Measurements from ENCODE around the gene PKP3.
"Not testable (repeated sequence)": the region's sequence is repeated elsewhere in the genome, so short reads cannot be mapped to it uniquely, and the experiment has no call there.

The PKP3 gene, protein sequence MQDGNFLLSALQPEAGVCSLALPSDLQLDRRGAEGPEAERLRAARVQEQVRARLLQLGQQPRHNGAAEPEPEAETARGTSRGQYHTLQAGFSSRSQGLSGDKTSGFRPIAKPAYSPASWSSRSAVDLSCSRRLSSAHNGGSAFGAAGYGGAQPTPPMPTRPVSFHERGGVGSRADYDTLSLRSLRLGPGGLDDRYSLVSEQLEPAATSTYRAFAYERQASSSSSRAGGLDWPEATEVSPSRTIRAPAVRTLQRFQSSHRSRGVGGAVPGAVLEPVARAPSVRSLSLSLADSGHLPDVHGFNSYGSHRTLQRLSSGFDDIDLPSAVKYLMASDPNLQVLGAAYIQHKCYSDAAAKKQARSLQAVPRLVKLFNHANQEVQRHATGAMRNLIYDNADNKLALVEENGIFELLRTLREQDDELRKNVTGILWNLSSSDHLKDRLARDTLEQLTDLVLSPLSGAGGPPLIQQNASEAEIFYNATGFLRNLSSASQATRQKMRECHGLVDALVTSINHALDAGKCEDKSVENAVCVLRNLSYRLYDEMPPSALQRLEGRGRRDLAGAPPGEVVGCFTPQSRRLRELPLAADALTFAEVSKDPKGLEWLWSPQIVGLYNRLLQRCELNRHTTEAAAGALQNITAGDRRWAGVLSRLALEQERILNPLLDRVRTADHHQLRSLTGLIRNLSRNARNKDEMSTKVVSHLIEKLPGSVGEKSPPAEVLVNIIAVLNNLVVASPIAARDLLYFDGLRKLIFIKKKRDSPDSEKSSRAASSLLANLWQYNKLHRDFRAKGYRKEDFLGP

DNA sequence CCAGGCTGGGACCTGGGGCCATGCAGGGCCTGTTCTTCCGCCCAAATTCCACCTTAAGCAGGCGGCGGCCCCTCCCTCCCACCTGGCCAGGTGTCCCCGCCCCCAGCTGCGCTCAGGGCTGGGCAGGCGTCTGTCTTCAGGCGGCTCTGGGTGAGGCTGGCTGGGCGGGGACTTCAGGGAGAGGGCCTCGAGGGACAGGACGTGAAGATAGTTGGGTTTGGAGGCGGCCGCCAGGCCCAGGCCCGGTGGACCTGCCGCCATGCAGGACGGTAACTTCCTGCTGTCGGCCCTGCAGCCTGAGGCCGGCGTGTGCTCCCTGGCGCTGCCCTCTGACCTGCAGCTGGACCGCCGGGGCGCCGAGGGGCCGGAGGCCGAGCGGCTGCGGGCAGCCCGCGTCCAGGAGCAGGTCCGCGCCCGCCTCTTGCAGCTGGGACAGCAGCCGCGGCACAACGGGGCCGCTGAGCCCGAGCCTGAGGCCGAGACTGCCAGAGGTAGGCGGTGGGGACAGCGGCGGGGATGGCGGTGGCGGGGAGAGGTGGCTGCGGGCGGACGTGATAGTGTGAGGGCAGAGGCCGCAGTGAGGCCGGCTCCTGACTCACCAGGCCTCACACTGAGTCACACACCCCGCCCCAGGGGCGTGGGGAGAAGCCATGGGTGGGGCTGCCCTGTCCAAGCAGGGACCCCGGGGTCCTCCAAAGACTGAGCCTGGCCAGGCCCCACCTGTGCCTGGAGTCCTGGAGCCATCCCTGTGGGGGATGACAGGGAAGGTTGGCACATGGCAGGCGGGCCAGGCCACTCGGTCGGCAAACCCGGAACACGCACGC, at the start of gene PKP3:
Gene PKP3, plus strand, starts transcription at position 176 of the 824 bp plus-strand sequence. Its CDS starts 84 bp downstream, at position 260.
- no peak within 1 kb of the TSS for H3K4me3 Mint-ChIP-seq
- H3K27ac Mint-ChIP-seq: no peak within 1 kb of the TSS
- no peaks in the 10 kb centered on the region for H3K36me3 Mint-ChIP-seq
- peaks cover 2% of the 10 kb centered on the region for H3K9me3 Mint-ChIP-seq
- ATAC-seq: no peak
- peaks cover 10% of the 10 kb centered on the region for H3K4me1 Mint-ChIP-seq
- H3K27me3 Mint-ChIP-seq: peaks cover 11% of the 10 kb centered on the region

DNA sequence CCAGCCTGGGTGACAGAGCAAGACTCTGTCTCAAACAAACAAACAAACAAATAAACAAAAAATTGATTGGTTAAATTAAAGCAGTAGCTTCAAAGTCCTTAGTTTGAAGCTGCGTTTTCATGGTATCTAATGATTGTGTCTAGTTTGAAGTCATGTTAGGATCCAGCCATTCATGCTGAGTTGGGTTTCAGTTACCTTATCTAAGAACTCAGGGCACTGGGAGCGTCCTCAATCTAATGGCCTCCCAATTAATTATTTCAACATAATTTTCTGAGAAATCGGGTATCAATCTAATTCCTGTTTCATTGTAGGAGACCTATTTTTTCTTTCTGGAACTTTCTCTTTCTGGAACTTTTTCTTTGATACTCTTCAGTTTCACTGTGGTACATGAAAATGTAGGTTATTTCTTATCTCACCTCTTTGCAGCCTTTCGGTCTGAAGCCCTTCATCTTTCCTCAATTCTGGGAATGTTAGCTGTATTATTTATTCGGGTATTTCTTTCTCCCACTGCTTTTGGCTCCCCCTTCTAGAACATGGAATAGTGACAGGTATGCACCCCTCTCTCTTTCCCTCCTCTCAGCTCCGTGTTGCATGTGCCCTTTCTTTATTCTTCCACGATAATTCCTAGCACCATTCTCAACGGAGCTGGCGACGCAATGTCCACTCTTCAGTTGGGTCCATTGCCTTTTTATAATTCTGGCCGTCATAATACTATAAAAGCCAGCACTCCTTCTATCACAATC, 49.0 kb upstream of the PKP3 start:
- no peaks in the 10 kb centered on the region for H3K27me3 Mint-ChIP-seq
- H3K4me1 Mint-ChIP-seq: peaks cover 28% of the 10 kb centered on the region
- H3K4me3 Mint-ChIP-seq: no peak overlapping the region
- no peak for ATAC-seq
- no peaks in the 10 kb centered on the region for H3K36me3 Mint-ChIP-seq
- H3K27ac Mint-ChIP-seq: no peak overlapping the region
- H3K9me3 Mint-ChIP-seq: peaks cover 8% of the 10 kb centered on the region

DNA sequence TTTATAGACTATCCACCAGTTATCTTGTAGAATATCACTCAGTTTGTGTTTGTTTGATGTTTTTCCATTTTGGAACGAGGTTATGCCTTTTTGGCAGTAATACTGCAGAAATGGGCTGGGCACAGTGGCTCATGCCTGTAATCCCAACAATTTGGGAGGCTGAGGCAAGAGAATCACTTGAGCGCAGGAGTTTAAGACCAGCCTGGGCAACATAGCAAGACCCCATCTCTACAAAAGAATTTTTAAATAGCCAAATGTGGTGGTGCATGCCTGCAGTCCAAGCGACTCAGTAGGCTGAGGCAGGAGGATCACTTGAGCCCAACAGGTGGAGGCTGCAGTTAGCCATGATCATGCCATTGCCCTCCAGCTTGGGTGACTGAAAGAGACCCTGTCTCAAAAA, 47.5 kb upstream of the PKP3 start:
- Mint-ChIP-seq H3K4me3 (no peak overlapping the region), H3K4me1 (peaks cover 30% of the 10 kb centered on the region), H3K36me3 (no peaks in the 10 kb centered on the region), H3K27ac (no peak overlapping the region), H3K27me3 (no peaks in the 10 kb centered on the region), H3K9me3 (peaks cover 2% of the 10 kb centered on the region)
- ATAC-seq: no peak

DNA sequence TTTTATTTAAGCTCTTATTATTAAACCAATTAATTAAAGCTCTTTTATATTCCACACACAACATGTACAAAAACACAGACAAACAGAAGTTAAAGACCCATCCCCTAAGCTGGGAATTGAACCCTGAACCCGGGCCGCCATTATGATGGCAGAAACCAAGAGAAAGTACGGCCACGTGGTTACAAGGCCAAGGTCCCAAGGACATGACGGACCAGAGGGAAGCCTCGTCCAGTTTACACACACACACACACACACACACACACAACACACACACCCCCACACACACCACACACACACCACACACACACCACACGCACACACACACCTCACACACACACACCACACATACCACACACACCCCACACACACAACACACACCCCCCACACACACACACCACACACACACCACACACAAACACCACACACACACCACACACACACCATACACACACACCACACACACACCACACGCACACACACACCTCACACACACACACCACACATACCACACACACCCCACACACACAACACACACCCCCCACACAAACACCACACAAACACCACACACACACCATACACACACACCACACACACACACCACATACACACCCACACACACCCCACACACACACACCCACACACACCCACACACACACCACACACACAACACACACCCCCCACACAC, 44.6 kb upstream of the PKP3 start:
- H3K27me3 Mint-ChIP-seq, H3K9me3 Mint-ChIP-seq, H3K36me3 Mint-ChIP-seq, ATAC-seq, H3K4me3 Mint-ChIP-seq: not testable (repeated sequence)
- Mint-ChIP-seq H3K27ac (peak overlapping the region; percentile 72), H3K4me1 (peaks cover 33% of the 10 kb centered on the region)

DNA sequence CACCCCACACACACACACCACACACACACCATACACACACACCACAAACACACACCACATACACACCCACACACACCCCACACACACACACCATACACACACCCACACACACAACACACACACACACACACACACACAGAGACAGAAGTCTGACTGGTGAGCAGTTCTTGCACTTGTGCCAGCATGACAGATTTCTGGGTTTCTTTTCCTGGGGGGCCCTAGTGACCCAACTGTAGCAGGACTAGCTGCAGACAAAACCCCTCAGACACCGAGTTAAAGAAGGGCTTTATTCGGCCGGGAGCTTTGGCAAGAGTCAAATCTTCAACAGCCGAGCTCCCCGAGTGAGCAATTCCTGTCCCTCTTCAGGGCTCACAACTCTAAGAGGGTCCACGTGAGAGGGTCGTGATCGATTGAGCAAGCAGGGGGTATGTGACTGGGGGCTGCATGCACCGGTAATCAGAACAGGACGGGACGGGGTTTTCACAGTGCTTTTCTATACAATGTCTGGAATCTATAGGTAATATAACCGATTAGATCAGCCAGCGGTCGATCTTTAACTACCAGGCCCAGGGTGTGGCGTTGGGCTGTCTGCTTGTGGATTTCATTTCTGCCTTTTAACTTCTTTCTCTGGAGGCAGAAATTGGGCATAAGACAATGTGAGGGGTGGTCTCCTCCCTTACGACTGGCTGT, 43.8 kb upstream of the PKP3 start:
- not testable (repeated sequence) for H3K4me3 Mint-ChIP-seq, H3K36me3 Mint-ChIP-seq, ATAC-seq, H3K27me3 Mint-ChIP-seq, H3K9me3 Mint-ChIP-seq
- Mint-ChIP-seq H3K27ac (peak overlapping the region; percentile 72), H3K4me1 (peaks cover 33% of the 10 kb centered on the region)

DNA sequence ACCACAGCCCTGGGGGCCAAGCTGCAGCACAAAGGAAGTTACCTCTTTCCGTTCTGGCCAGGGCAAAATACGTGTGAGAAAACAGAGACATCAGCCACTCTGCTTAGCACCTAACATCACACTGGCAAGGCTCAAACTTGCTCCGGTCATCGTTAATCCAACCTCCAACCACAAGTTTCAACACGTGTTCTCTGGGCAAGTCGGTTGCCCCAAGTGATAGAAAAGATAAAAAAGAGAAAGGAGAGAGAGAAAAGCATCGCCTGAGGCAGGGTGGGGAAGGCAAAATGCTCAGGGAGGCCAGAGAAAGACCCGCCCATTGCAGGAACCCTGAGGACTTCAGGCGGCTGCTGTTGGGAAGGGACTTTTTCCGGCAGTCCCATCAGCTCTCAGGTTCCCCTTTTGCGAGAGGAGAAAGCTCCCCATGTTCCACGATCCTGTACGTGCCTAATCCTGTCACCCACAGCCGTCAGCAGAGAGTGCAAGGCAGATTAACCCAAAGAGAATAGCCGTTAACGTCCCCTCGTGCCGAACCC, 43.2 kb upstream of the PKP3 start:
- H3K36me3 Mint-ChIP-seq: no peaks in the 10 kb centered on the region
- H3K27ac Mint-ChIP-seq: peak overlapping the region; percentile 72
- H3K27me3 Mint-ChIP-seq: no peaks in the 10 kb centered on the region
- ATAC-seq: peak; percentile 56
- no peaks in the 10 kb centered on the region for H3K9me3 Mint-ChIP-seq
- no peak overlapping the region for H3K4me3 Mint-ChIP-seq
- H3K4me1 Mint-ChIP-seq: peaks cover 33% of the 10 kb centered on the region

DNA sequence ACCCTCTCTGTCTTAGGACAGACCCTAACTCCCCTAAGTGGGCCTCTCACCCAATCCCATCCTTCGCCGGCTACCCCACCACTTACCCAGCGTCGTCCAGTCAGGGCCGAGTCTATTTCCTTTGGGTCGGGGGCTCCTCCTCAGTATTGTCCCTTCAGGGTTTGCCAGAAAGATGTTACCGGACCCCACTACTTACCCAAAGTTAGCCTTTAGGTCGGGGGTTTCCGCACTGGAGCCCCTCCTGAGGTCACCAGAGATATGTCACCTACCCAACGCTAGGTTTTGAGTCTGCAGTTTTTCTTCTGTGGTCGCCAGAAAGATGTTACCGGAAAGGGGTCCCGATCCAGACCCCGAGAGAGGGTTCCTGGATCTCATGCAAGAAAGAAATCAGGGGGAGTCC, 42.6 kb upstream of the PKP3 start:
- peaks cover 33% of the 10 kb centered on the region for H3K4me1 Mint-ChIP-seq
- H3K9me3 Mint-ChIP-seq: no peaks in the 10 kb centered on the region
- H3K27me3 Mint-ChIP-seq: no peaks in the 10 kb centered on the region
- no peaks in the 10 kb centered on the region for H3K36me3 Mint-ChIP-seq
- H3K27ac Mint-ChIP-seq: peak overlapping the region; percentile 72
- H3K4me3 Mint-ChIP-seq: no peak overlapping the region
- no peak for ATAC-seq

DNA sequence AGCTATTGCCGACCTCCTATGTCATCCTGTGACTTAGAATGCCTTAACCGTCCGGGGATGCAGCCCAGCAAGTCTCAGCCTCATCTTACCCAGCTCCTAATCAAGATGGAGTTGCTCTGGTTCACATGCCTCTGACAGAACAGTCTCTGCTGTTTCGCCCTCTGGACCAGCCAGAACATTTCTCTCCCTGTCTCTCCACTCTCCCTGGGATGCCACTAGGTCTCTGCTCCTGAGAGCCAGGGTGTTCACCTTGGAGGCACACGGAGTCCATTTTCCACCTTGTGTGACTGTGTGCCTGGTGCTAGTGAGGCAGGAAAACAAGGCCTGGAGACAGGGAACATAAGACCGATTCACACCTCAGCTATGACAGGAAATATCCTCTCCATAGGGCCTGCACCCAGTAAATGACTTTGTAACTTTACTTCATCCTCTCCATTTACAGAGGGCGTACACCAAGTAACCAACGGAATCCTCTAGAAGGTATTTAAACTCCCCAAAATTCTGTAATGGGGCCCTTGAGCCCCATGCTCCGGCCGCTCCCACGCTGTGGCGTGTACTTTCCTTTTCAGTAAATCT, 41.5 kb upstream of the PKP3 start:
- Mint-ChIP-seq H3K27me3 (no peaks in the 10 kb centered on the region), H3K9me3 (no peaks in the 10 kb centered on the region), H3K36me3 (no peaks in the 10 kb centered on the region), H3K27ac (peak overlapping the region; percentile 18), H3K4me1 (peaks cover 33% of the 10 kb centered on the region), H3K4me3 (no peak overlapping the region)
- no peak for ATAC-seq

DNA sequence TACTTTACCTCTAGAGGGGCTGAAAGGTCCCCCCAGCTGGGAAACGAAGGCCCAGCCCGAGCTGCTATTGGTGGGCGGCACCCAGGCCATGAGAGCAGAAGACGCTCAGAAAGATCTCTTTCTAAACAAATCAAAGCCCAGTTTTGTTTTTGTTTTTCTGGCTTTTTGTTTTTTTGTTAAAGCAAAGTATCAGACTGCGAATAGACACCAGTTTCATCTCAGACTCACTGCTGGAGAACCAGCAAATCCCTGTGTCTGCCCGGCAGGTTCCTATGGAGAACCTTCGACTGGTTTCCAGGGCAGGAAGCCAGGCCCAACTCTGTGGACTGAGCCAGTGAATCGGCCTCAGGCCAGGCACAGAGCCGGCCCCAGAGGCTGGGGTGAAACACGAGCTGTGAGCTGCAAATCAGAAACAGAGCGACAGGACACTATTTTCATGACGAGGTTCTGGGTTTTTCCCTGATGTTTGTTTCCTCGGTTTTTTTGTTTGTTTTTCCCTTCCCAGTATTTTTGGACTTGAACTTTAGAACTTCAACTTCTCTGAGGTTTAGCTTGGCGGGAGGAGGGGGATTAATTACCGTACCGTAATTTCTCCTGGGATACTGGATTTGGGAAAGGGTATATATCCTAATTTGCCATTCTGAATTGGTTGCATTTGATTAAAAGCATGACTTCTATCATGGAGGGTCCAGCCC, 40.7 kb upstream of the PKP3 start:
- peaks cover 30% of the 10 kb centered on the region for H3K4me1 Mint-ChIP-seq

DNA sequence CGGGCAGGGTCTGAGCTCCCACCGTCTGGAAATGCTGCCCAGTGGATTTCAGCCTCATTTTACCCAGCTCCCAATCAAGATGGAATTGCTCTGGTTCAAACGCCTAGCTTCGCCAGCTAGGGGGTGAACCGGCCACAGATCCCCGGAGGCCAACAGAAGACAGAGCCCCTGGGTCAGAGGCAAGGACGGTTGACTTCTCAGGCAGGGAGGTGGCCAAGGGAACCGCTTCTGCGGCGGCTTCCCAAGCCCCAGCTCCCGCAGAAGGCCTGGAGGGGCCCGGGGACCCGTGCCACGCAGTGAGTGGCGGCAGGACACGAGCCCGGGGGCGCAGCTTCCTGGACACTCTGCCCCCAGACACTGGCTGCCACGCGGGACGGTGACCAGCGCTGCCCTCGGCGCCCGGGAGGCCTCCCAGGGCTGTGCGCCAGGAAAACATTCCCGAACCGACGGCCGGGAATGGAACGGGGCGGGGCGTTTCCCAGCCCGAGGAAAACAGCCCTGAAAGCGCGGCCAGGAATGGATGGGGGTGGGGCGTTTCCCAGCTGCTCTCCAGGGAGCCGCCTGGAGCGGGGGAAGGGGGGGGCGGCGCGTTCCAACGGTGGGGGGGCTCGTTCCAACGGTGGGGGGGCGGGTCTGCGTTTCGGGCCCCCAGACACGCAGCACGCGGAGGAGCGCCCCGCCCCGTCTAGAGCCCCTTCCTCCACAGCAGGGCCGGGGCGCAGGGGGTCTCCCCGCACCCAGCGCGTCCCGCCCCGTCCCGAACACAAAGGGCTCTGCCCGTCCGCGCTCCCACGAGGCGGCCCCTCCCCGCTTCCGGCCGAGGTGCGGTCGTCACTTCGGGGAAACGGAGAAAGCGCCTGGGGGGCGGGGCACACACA, 38.2 kb upstream of the PKP3 start:
- Mint-ChIP-seq H3K36me3 (no peaks in the 10 kb centered on the region), H3K27me3 (peaks cover 8% of the 10 kb centered on the region), H3K4me1 (peaks cover 15% of the 10 kb centered on the region), H3K27ac (peak overlapping the region; percentile 50), H3K4me3 (peak overlapping the region; percentile 46), H3K9me3 (peaks cover 9% of the 10 kb centered on the region)
- ATAC-seq: peak; percentile 59

More for the DNA sequence above, 40.7 kb upstream of the PKP3 start:
- Mint-ChIP-seq H3K9me3 (no peaks in the 10 kb centered on the region), H3K36me3 (no peaks in the 10 kb centered on the region), H3K27me3 (no peaks in the 10 kb centered on the region), H3K27ac (peak overlapping the region; percentile 18), H3K4me3 (no peak overlapping the region)
- no peak for ATAC-seq

DNA sequence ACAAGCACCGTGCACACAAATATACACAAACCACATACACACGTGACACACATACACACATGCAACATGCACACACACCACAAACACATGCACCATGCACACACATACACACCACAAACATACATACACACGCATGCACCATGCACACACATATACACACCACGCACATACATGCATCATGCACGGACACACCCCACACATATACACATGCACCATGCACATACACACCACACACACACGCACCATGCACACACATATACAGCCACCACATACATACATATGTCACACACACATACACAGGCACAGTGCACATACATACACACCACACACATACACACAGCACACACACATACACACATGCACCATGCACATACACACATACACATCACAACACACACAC, 37.4 kb upstream of the PKP3 start:
- no peak for ATAC-seq
- H3K27ac Mint-ChIP-seq: no peak overlapping the region
- no peaks in the 10 kb centered on the region for H3K36me3 Mint-ChIP-seq
- no peak overlapping the region for H3K4me3 Mint-ChIP-seq
- peaks cover 7% of the 10 kb centered on the region for H3K4me1 Mint-ChIP-seq
- H3K27me3 Mint-ChIP-seq: peaks cover 8% of the 10 kb centered on the region
- peaks cover 14% of the 10 kb centered on the region for H3K9me3 Mint-ChIP-seq

DNA sequence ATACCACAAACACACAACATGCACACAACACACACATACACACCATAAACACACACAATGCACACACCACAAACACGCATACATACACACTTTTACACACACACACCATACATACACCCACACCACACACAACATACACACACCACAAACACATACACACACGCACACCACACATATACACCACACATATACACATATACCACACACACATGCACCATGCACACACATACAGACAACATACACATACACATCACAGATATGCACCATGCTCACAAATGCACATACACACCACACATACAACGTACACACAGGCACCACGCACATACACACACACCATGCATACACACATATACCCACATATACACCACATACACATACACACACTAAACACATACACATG, 36.4 kb upstream of the PKP3 start:
- Mint-ChIP-seq H3K4me1 (peaks cover 7% of the 10 kb centered on the region), H3K4me3 (no peak overlapping the region), H3K9me3 (peaks cover 14% of the 10 kb centered on the region), H3K27me3 (peaks cover 8% of the 10 kb centered on the region), H3K36me3 (no peaks in the 10 kb centered on the region), H3K27ac (no peak overlapping the region)
- ATAC-seq: no peak
